HepG2 (cell line): ENCODE measurements around the gene CABLES1. TPM values are rescaled to one million over a fixed set of nuclear protein-coding genes. Genes with fewer than 3 reads are reported as not detected.

Experiments used
- ATAC-seq: fragments of 200-7000 bp; cut with Tn5 transposase; 3 replicates; pipeline ENCODE4 v1.9.1; 2020; ENCODE audit warnings: mild to moderate bottlenecking, moderate library complexity
- BruUV-seq: library from RNA; stranded (reverse); fragments of 400-500 nt; replicated peaks from 2 replicates; lab custom pipeline; 2021; lab: Mats Ljungman, UMichigan
- CTCF ChIA-PET: fragments of 300-600 bp; formaldehyde crosslinking; extraction: SDS; loops from one replicate; lab custom pipeline; 2021; ENCODE audit warnings: low total read pairs, inconsistent platforms, low intra/inter-chr PET ratio; lab: Yijun Ruan, JAX
- POLR2A ChIA-PET: fragments of 350-600 bp; sonication (Branson Sonifier 250); formaldehyde crosslinking; loops from one replicate; lab custom pipeline; 2020; ENCODE audit warnings: antibody characterized with exemption, inconsistent platforms; lab: Yijun Ruan, JAX
- DNase-seq: peaks from one replicate; pipeline ENCODE4 v3.0.0-alpha.2; 2015; ENCODE audit warnings: low spot score
- FAIRE-seq: peaks from 3 replicates; lab custom pipeline; 2011; peaks lifted over from hg19 to GRCh38; lab: Jason Lieb, UNC
- H2AFZ ChIP-seq: one replicate; pipeline ENCODE4 v1.6.1; 2011; ENCODE audit warnings: low read length, inconsistent platforms
- H3K27ac ChIP-seq: fragments of 300-600 bp; 3 replicates; pipeline ENCODE4 v1.8.0; 2011; ENCODE audit warnings: mixed run types, mild to moderate bottlenecking, mixed read lengths, low read length, inconsistent platforms; ENCODE audit not compliant: insufficient read depth; ENCODE audit errors: extremely low read length
- H3K27me3 ChIP-seq, 2 experiments: fragments of 200-600 bp in 1 of 2; 2 replicates in 1 of 2; 3 replicates in 1 of 2; pipeline versions ENCODE4 v1.6.0 to v1.8.0; 2011; ENCODE audit warnings: low read length in 2 of 2, mild to moderate bottlenecking in 2 of 2, moderate library complexity in 2 of 2, inconsistent platforms in 1 of 2; ENCODE audit not compliant: insufficient read depth in 2 of 2, control insufficient read depth in 1 of 2
- H3K36me3 ChIP-seq, 2 experiments: fragments of 200-600 bp in 1 of 2; replicated peaks in 1 of 2; 2 replicates in 1 of 2; 3 replicates in 1 of 2; pipeline versions ENCODE4 v1.5.1 to v1.8.0; 2011; ENCODE audit warnings: low read length in 2 of 2, inconsistent platforms in 1 of 2; ENCODE audit not compliant: insufficient read depth in 2 of 2, control insufficient read depth in 1 of 2
- H3K4me1 ChIP-seq: 2 replicates; pipeline ENCODE4 v1.5.1; 2012; ENCODE audit warnings: low read length, inconsistent platforms; ENCODE audit not compliant: insufficient read depth
- H3K4me2 ChIP-seq: 2 replicates; pipeline ENCODE4 v1.6.0; 2011; ENCODE audit warnings: low read depth, low read length, inconsistent platforms
- H3K4me3 ChIP-seq, 3 experiments: fragments of 200-600 bp in 1 of 3; sonication (generic), shearing (Covaris generic) in 1 of 3; replicated peaks in 1 of 3; 2 replicates each; pipeline ENCODE4 v1.5.1; 2011 to 2016; ENCODE audit warnings: low read length in 3 of 3, inconsistent platforms in 2 of 3, low read depth in 2 of 3, mild to moderate bottlenecking in 2 of 3, control low read depth in 1 of 3, mixed read lengths in 1 of 3; ENCODE audit not compliant: insufficient read depth in 1 of 3
- H3K79me2 ChIP-seq: one replicate; pipeline ENCODE4 v1.6.1; 2011; ENCODE audit warnings: low read length, inconsistent platforms; ENCODE audit not compliant: insufficient read depth
- H3K9ac ChIP-seq: 2 replicates; pipeline ENCODE4 v1.6.0; 2011; ENCODE audit warnings: mild to moderate bottlenecking, low read depth, low read length, inconsistent platforms; ENCODE audit not compliant: insufficient read depth
- H3K9me3 ChIP-seq: 2 replicates; pipeline ENCODE4 v1.5.1; 2012; ENCODE audit warnings: mild to moderate bottlenecking, low read length
- H4K20me1 ChIP-seq: 2 replicates; pipeline ENCODE4 v1.6.0; 2011; ENCODE audit warnings: inconsistent platforms, mild to moderate bottlenecking, low read length, moderate library complexity; ENCODE audit not compliant: insufficient read depth
- ASH2L ChIP-seq: fragments of 300-600, 200-600 bp; sonication (generic); IDR thresholded peaks from 2 replicates; pipeline ENCODE4 v1.7.0; 2017; ENCODE audit warnings: low read depth, mild to moderate bottlenecking, moderate library complexity, mixed read lengths, low read length; ENCODE audit not compliant: insufficient read length
- ATRX ChIP-seq: sonication (generic); formaldehyde crosslinking; IDR thresholded peaks from 2 replicates; pipeline ENCODE4 v1.4.0; 2020; ENCODE audit warnings: missing genetic modification reagents, borderline replicate concordance
- MAZ ChIP-seq, 2 experiments: sonication (generic) in 1 of 2; formaldehyde crosslinking in 1 of 2; IDR thresholded peaks; 2 replicates each; pipeline versions ENCODE4 v1.5.0 to v1.6.1; 2012 to 2020; ENCODE audit warnings: low read depth in 2 of 2, mild to moderate bottlenecking in 2 of 2, borderline replicate concordance in 1 of 2, improper control_type of control experiment in 1 of 2, low read length in 1 of 2, missing genetic modification reagents in 1 of 2, moderate library complexity in 1 of 2
- MED8 ChIP-seq: sonication (generic); formaldehyde crosslinking; IDR thresholded peaks from 2 replicates; pipeline ENCODE4 v1.8.1; 2023; ENCODE audit warnings: mild to moderate bottlenecking, missing genetic modification reagents; ENCODE audit not compliant: insufficient replicate concordance
- MYPOP ChIP-seq: sonication (generic); formaldehyde crosslinking; IDR thresholded peaks from 2 replicates; pipeline ENCODE4 v1.8.1; 2023; ENCODE audit warnings: mild to moderate bottlenecking, moderate library complexity, missing genetic modification reagents
- NFIC ChIP-seq: IDR thresholded peaks from 2 replicates; pipeline ENCODE4 v1.6.1; 2012; ENCODE audit warnings: mild to moderate bottlenecking, low read length, inconsistent platforms
- SPEN ChIP-seq: sonication (generic); formaldehyde crosslinking; IDR thresholded peaks from 2 replicates; pipeline ENCODE4 v1.5.1; 2020; ENCODE audit warnings: low read depth, mild to moderate bottlenecking, missing genetic modification reagents
- THYN1 ChIP-seq: sonication (generic); formaldehyde crosslinking; IDR thresholded peaks from 2 replicates; pipeline ENCODE4 v1.8.1; 2023; ENCODE audit warnings: low read depth, mild to moderate bottlenecking, moderate library complexity, missing genetic modification reagents, borderline replicate concordance
- TSC22D2 ChIP-seq: sonication (generic); formaldehyde crosslinking; IDR thresholded peaks from 2 replicates; pipeline ENCODE4 v1.5.1; 2020; ENCODE audit warnings: missing genetic modification reagents, mild to moderate bottlenecking, borderline replicate concordance
- ZBTB39 ChIP-seq: sonication (generic); formaldehyde crosslinking; IDR thresholded peaks from 2 replicates; pipeline ENCODE4 v1.5.0; 2020; ENCODE audit warnings: missing genetic modification reagents
- ZEB1 ChIP-seq: IDR thresholded peaks from 2 replicates; pipeline ENCODE4 v1.6.1; 2012; ENCODE audit warnings: mild to moderate bottlenecking, low read depth, inconsistent platforms; ENCODE audit not compliant: insufficient replicate concordance
- ZNF329 ChIP-seq: sonication (generic); formaldehyde crosslinking; IDR thresholded peaks from 2 replicates; pipeline ENCODE4 v1.9.0; 2021; ENCODE audit warnings: low read depth, mild to moderate bottlenecking, missing genetic modification reagents
- ZNF766 ChIP-seq: sonication (generic); formaldehyde crosslinking; IDR thresholded peaks from 2 replicates; pipeline ENCODE4 v1.5.0; 2020; ENCODE audit warnings: missing genetic modification reagents, borderline replicate concordance
- ZNF790 ChIP-seq: sonication (generic); formaldehyde crosslinking; IDR thresholded peaks from 2 replicates; pipeline ENCODE4 v1.8.0; 2022; ENCODE audit warnings: missing genetic modification reagents, mild to moderate bottlenecking, borderline replicate concordance
- WGBS: methylation state at CpG from one replicate; pipeline ENCODE4 v1.1.6; 2017; ENCODE audit warnings: low lambda C conversion rate; 5-methylcytosine and 5-hydroxymethylcytosine counted together
- in situ Hi-C: cut with HindIII; loops from 2 replicates; pipeline ENCODE4 v1.10.0; 2017; ENCODE audit warnings: low pct_unique_long_range_greater_than_20kb; ENCODE audit not compliant: extremely low pct_ligation_motif_present
- intact Hi-C: fragments of 100-400 bp; cut with micrococcal nuclease; formaldehyde crosslinking; loops from one replicate; pipeline ENCODE4 v1.10.0; 2022; ENCODE audit not compliant: unreplicated experiment
- polyA plus RNA-seq, 8 experiments: library from polyadenylated mRNA; depleted of rRNA in 3 of 8; stranded (reverse) in 7 of 8; unstranded in 1 of 8; fragments of >200 nt; fragmentation: Illumina TruSeq in 4 of 8; extraction: Trizol in 4 of 8; gene quantifications; 2 replicates each; pipeline versions ENCODE4 v1.2.1 to v1.2.3, GENCODE V29; 2011 to 2016; ENCODE audit warnings: low read depth in 4 of 8, missing spikeins in 1 of 8, mixed read lengths in 1 of 8; ENCODE audit not compliant: insufficient read depth in 1 of 8
- total RNA-seq, 5 experiments: library from RNA; depleted of rRNA; stranded (reverse); fragments of >200 nt; fragmentation: Illumina TruSeq; extraction: Trizol; gene quantifications; 2 replicates each; pipeline ENCODE4 v1.2.3, GENCODE V29; 2016; ENCODE audit warnings: low read depth in 1 of 5

CABLES1 gene
- total and polyA plus RNA-seq, 2 of the 13 experiments (the other 11 are each of a cell fraction or from before 2014, with no cell fraction given) = 14.7 to 25.8 TPM

DNA sequence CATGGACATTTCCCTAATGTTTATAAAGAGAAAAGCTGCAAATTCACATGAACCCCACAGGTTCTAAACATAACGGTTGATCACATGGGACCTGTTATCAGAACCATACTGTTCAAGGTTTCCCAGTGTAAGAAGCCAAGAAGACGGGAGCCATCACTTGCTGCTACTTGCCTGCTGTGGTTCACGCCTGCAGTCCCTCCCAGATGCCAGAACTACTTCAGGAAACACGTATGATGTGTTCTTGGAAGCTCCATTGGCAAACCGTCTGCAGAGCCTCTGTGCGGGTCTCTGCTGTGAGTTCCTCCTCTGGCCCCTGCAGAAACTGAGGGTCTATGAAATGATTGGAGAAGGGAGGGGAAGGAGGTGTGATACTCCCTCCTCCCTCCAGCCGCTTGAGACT is 75.2 kb downstream of the CABLES1 start:
- intact Hi-C loops (no loop called here), in situ Hi-C loops (no loop called here)
- no peaks in the 10 kb centered on the region for H3K27me3 ChIP-seq
- H2AFZ ChIP-seq = no peak overlapping the region
- H4K20me1 ChIP-seq = no peaks in the 10 kb centered on the region
- ATAC-seq (no peak), FAIRE-seq (no peak), DNase-seq (no peak)
- ChIA-PET POLR2A (no interaction called here), CTCF (no interaction called here)
- H3K79me2 ChIP-seq = no peaks in the 10 kb centered on the region
- no peak overlapping the region for H3K27ac ChIP-seq
- H3K4me1 ChIP-seq = 0 out of 2 replicates have a peak, but pooled peaks cover 5% of the 10 kb centered on the region
- H3K9me3 ChIP-seq = no peaks in the 10 kb centered on the region
- TF ChIP-seq ZNF790 (CRISPR knock-in tag) (no peak), THYN1 (CRISPR knock-in tag) (no peak), ZNF766 (CRISPR knock-in tag) (no peak), MAZ (IDR thresholded peaks at IDR 0.05; ENCODE audit: borderline replicate concordance, low read depth, low read length) (no peak), MAZ (CRISPR knock-in tag; IDR thresholded peaks at IDR 0.05; ENCODE audit: low read depth) (no peak), TSC22D2 (no peak), ATRX (no peak), SPEN (no peak), ZBTB39 (no peak), ASH2L (no peak), MED8 (CRISPR knock-in tag) (no peak), MYPOP (no peak), NFIC (no peak), ZNF329 (CRISPR knock-in tag) (no peak), ZEB1 (no peak)
- H3K4me2 ChIP-seq = no peak overlapping the region
- H3K9ac ChIP-seq = no peak overlapping the region
- H3K4me3 ChIP-seq = no peak overlapping the region
- H3K36me3 ChIP-seq = peaks cover 28 to 59% of the 10 kb centered on the region in 2 experiments
- WGBS = 98% methylated on average over 6 of the region's 7 CpGs
- no TSS peak for BruUV-seq
